AG04450 (cell line): ENCODE results near the gene LIMD2. TPM values are rescaled to one million over a fixed set of nuclear protein-coding genes. Genes with fewer than 3 reads are reported as not detected.

Experiments used
- CTCF ChIA-PET: fragments of 300-600, 350-600 bp; formaldehyde crosslinking; extraction: SDS; loops from one replicate; lab custom pipeline; 2022; ENCODE audit warnings: antibody characterized with exemption, inconsistent platforms; lab: Charles Lee
- POLR2A ChIA-PET: fragments of 350-600 bp; formaldehyde crosslinking; extraction: SDS; loops from one replicate; lab custom pipeline; 2021; ENCODE audit warnings: antibody characterized with exemption, inconsistent platforms; lab: Yijun Ruan, JAX
- DNase-seq: peaks from one replicate; pipeline ENCODE4 v3.0.0-alpha.2; 2011; ENCODE audit warnings: low read depth, low spot score
- H3K27ac ChIP-seq: one replicate; pipeline ENCODE4 v1.5.1; 2012; ENCODE audit warnings: low read depth, low read length, control low read depth
- H3K27me3 ChIP-seq: one replicate; pipeline ENCODE4 v1.6.0; 2012; ENCODE audit warnings: low read length; ENCODE audit not compliant: control insufficient read depth, insufficient read depth
- H3K4me3 ChIP-seq: 2 replicates; pipeline ENCODE4 v1.5.1; 2011; ENCODE audit warnings: mild to moderate bottlenecking, low read depth, low read length, control low read depth
- H3K9me3 ChIP-seq: 2 replicates; pipeline ENCODE4 v1.5.1; 2012; ENCODE audit warnings: low read length; ENCODE audit not compliant: control insufficient read depth, insufficient read depth
- CTCF ChIP-seq: IDR thresholded peaks from 2 replicates; pipeline ENCODE4 v1.5.1; 2011; ENCODE audit warnings: low read depth, low read length, control low read depth, inconsistent platforms
- polyA plus RNA-seq: library from polyadenylated mRNA; depleted of rRNA; stranded (reverse); fragments of >200 nt; gene quantifications from 2 replicates; pipeline ENCODE4 v1.2.3, GENCODE V29; 2011

LIMD2 gene
- polyA plus RNA-seq, 1 experiment, result 13.4 TPM

GRCh38 chr17:63714550-63715277, 14.8 kb upstream of the LIMD2 start:
- Histone ChIP-seq H3K27ac (no peak overlapping the region), H3K27me3 (no peaks in the 10 kb centered on the region), H3K4me3 (no peak overlapping the region), H3K9me3 (no peaks in the 10 kb centered on the region)
- DNase-seq, result no peak
- CTCF ChIA-PET, result interaction anchor here (1.7 kb wide), 1 partner anchor 17 kb away, joined by 4 read pairs; no protein-coding TSS in a partner anchor
- POLR2A ChIA-PET, result interaction anchor here (1.1 kb wide), 1 partner anchor 93 kb away, joined by 4 read pairs; the partner anchor contains the start of gene MAP3K3
- TF ChIP-seq CTCF, result no peak

- DNase-seq, result no peak
- H3K4me3 ChIP-seq, result no peak overlapping the region
- no peak overlapping the region for H3K27ac ChIP-seq
- CTCF ChIA-PET, result interaction anchor here (1.3 kb wide), 1 partner anchor 284 kb away, joined by 3 read pairs; no protein-coding TSS in a partner anchor
- no peak for TF ChIP-seq CTCF
- POLR2A ChIA-PET, result no interaction called here
- no peaks in the 10 kb centered on the region for H3K27me3 ChIP-seq
- no peaks in the 10 kb centered on the region for H3K9me3 ChIP-seq
These were observed 9.2 kb upstream of the LIMD2 start for GRCh38 chr17:63709110-63709509.

- Histone ChIP-seq H3K9me3 (no peaks in the 10 kb centered on the region), H3K4me3 (no peak overlapping the region), H3K27ac (no peak overlapping the region), H3K27me3 (no peaks in the 10 kb centered on the region)
- POLR2A ChIA-PET, result no interaction called here
- CTCF ChIA-PET, result interaction anchor here (0.6 kb wide), 1 partner anchor 56 kb away, joined by 4 read pairs; no protein-coding TSS in a partner anchor
- TF ChIP-seq CTCF, result no peak
- DNase-seq, result no peak
These were observed 7.2 kb upstream of the LIMD2 start for GRCh38 chr17:63707151-63707550.

- no peak overlapping the region for H3K27ac ChIP-seq
- CTCF ChIA-PET, result no interaction called here
- no peak for TF ChIP-seq CTCF
- H3K9me3 ChIP-seq, result no peaks in the 10 kb centered on the region; the same call in 1 of the 2 replicates
- H3K4me3 ChIP-seq, result no peak overlapping the region
- DNase-seq, result no peak
- POLR2A ChIA-PET, result no interaction called here
- H3K27me3 ChIP-seq, result no peaks in the 10 kb centered on the region
These were observed 6.6 kb upstream of the LIMD2 start for GRCh38 chr17:63706336-63707082.

- CTCF ChIA-PET, result no interaction called here
These were observed 5.7 kb upstream of the LIMD2 start for GRCh38 chr17:63705657-63706056.

More at GRCh38 chr17:63705657-63706056, 5.7 kb upstream of the LIMD2 start:
- Histone ChIP-seq H3K9me3 (no peaks in the 10 kb centered on the region; the same call in 1 of the 2 replicates), H3K27me3 (no peaks in the 10 kb centered on the region), H3K4me3 (no peak overlapping the region), H3K27ac (no peak overlapping the region)
- POLR2A ChIA-PET, result interaction anchor here (0.6 kb wide), 1 partner anchor 104 kb away, joined by 7 read pairs; no protein-coding TSS in a partner anchor
- no peak for DNase-seq
- TF ChIP-seq CTCF, result no peak
